HCT116 (cell line): ENCODE measurements around the gene MYBPH. TPM values are rescaled to one million over a fixed set of nuclear protein-coding genes. Genes with fewer than 3 reads are reported as not detected.

Source experiments
- ATAC-seq: fragments of 200-7000 bp; cut with Tn5 transposase; 2 replicates; pipeline ENCODE4 v1.9.1; 2020; ENCODE audit warnings: mild to moderate bottlenecking, moderate library complexity
- BruUV-seq: library from RNA; stranded (reverse); fragments of 400-500 nt; replicated peaks from 2 replicates; lab custom pipeline; 2021; lab: Mats Ljungman, UMichigan
- CTCF ChIA-PET: fragments of 300-600 bp; sonication (Branson Sonifier 250); formaldehyde crosslinking; loops from one replicate; lab custom pipeline; 2021; ENCODE audit warnings: antibody characterized with exemption; lab: Charles Lee
- POLR2A ChIA-PET: fragments of 300-600, 350-600 bp; sonication (Branson Sonifier 250); formaldehyde crosslinking; loops from one replicate; lab custom pipeline; 2021; ENCODE audit warnings: antibody characterized with exemption; lab: Charles Lee
- RAD21 ChIA-PET, 2 experiments: fragments of 300-600 bp; sonication (Branson Sonifier 250); formaldehyde crosslinking; loops; one replicate each; lab custom pipeline; 2023; ENCODE audit warnings: low total read pairs in 2 of 2; ENCODE audit not compliant: uncharacterized antibody in 2 of 2, unreplicated experiment in 2 of 2, low non-redundant PET in 1 of 2; lab: Charles Lee
- DNase-seq: peaks from one replicate; pipeline ENCODE4 v3.0.0-alpha.2; 2010; ENCODE audit warnings: low read depth, low spot score
- H2AFZ ChIP-seq: fragments of 200-600 bp; shearing (Covaris generic), sonication (generic); 2 replicates; pipeline ENCODE4 v1.6.1; 2017; ENCODE audit warnings: low read depth, mixed run types, mixed read lengths, antibody characterized with exemption, low read length; ENCODE audit not compliant: poor library complexity, severe bottlenecking
- H3K27ac ChIP-seq: 2 replicates; pipeline ENCODE4 v1.5.1; 2012; ENCODE audit warnings: low read depth, low read length
- H3K27me3 ChIP-seq: fragments of 200-600 bp; sonication (generic); 2 replicates; pipeline ENCODE4 v1.6.1; 2016; ENCODE audit warnings: mixed run types, low read length, mixed read lengths; ENCODE audit not compliant: insufficient read depth
- H3K36me3 ChIP-seq, 2 experiments: fragments of 200-500 bp in 1 of 2; fragments of 200-600 bp in 1 of 2; sonication (Bioruptor generic) in 1 of 2; sonication (generic) in 1 of 2; 2 replicates each; pipeline versions ENCODE4 v1.5.1 to v1.6.1; 2014 to 2016; ENCODE audit warnings: low read length in 2 of 2, inconsistent platforms in 1 of 2, mixed read lengths in 1 of 2, mixed run types in 1 of 2; ENCODE audit not compliant: insufficient read depth in 2 of 2, control insufficient read depth in 1 of 2
- H3K4me1 ChIP-seq, 2 experiments: fragments of 200-600 bp in 1 of 2; sonication (generic) in 1 of 2; 2 replicates each; pipeline versions ENCODE4 v1.5.1 to v1.6.1; 2012 to 2017; ENCODE audit warnings: low read length in 2 of 2, inconsistent platforms in 1 of 2, mild to moderate bottlenecking in 1 of 2, mixed read lengths in 1 of 2, mixed run types in 1 of 2, moderate library complexity in 1 of 2; ENCODE audit not compliant: insufficient read depth in 2 of 2, control insufficient read depth in 1 of 2
- H3K4me2 ChIP-seq: fragments of 200-600 bp; sonication (generic); 2 replicates; pipeline ENCODE4 v1.6.1; 2017; ENCODE audit warnings: mixed run types, low read length, mixed read lengths
- H3K4me3 ChIP-seq, 2 experiments: fragments of 200-600 bp in 1 of 2; sonication (generic) in 1 of 2; replicated peaks in 1 of 2; 2 replicates each; pipeline ENCODE4 v1.5.1; 2011 to 2016; ENCODE audit warnings: low read length in 2 of 2, control low read depth in 1 of 2, low read depth in 1 of 2, mild to moderate bottlenecking in 1 of 2, mixed read lengths in 1 of 2, mixed run types in 1 of 2
- H3K79me2 ChIP-seq: fragments of 200-600 bp; sonication (generic); 2 replicates; pipeline ENCODE4 v1.6.1; 2017; ENCODE audit warnings: mild to moderate bottlenecking, mixed run types, low read length, moderate library complexity, mixed read lengths; ENCODE audit not compliant: insufficient read depth
- H3K9ac ChIP-seq: fragments of 200-600 bp; sonication (generic); 2 replicates; pipeline ENCODE4 v1.6.1; 2016; ENCODE audit warnings: low read length, mixed read lengths
- H3K9me2 ChIP-seq: fragments of 200-600 bp; sonication (generic), shearing (Covaris generic); 2 replicates; pipeline ENCODE4 v1.6.1; 2017; ENCODE audit warnings: mixed run types, mild to moderate bottlenecking, moderate library complexity; ENCODE audit not compliant: insufficient read depth
- H3K9me3 ChIP-seq, 2 experiments: fragments of 200-500 bp in 1 of 2; fragments of 200-600 bp in 1 of 2; sonication (Bioruptor generic) in 1 of 2; sonication (generic) in 1 of 2; 2 replicates each; pipeline ENCODE4 v1.6.1; 2014 to 2017; ENCODE audit warnings: low read length in 2 of 2, mixed read lengths in 2 of 2, inconsistent platforms in 1 of 2, low read depth in 1 of 2, mild to moderate bottlenecking in 1 of 2, mixed run types in 1 of 2, moderate library complexity in 1 of 2; ENCODE audit not compliant: control insufficient read depth in 1 of 2, insufficient read depth in 1 of 2
- H4K20me1 ChIP-seq: fragments of 200-600 bp; sonication (generic), shearing (Covaris generic); 2 replicates; pipeline ENCODE4 v1.6.1; 2017; ENCODE audit warnings: mixed run types, mild to moderate bottlenecking, moderate library complexity; ENCODE audit not compliant: insufficient read depth
- CBX3 ChIP-seq: IDR thresholded peaks from 2 replicates; pipeline ENCODE4 v1.6.1; 2012; ENCODE audit warnings: low read depth
- CEBPB ChIP-seq: IDR thresholded peaks from 2 replicates; pipeline ENCODE4 v1.6.1; 2012; ENCODE audit warnings: low read depth
- EGR1 ChIP-seq: IDR thresholded peaks from 2 replicates; pipeline ENCODE4 v1.6.1; 2012; ENCODE audit warnings: low read depth
- ELF1 ChIP-seq: IDR thresholded peaks from 2 replicates; pipeline ENCODE4 v1.6.1; 2012; ENCODE audit warnings: low read depth, borderline replicate concordance
- EZH2 ChIP-seq: fragments of 200-600 bp; sonication (generic); IDR thresholded peaks from 2 replicates; pipeline ENCODE4 v1.6.1; 2017; ENCODE audit warnings: antibody characterized with exemption, mixed run types
- EZH2phosphoT487 ChIP-seq: fragments of 200-600 bp; IDR thresholded peaks from 2 replicates; pipeline ENCODE4 v1.6.1; 2018; ENCODE audit warnings: antibody characterized with exemption, borderline replicate concordance
- JUND ChIP-seq: IDR thresholded peaks from 2 replicates; pipeline ENCODE4 v1.6.1; 2012
- POLR2A ChIP-seq: IDR thresholded peaks from 2 replicates; pipeline ENCODE4 v1.7.0; 2011; ENCODE audit warnings: borderline replicate concordance; ENCODE audit not compliant: insufficient read depth, insufficient read length; ENCODE audit errors: extremely low read depth
- POLR2AphosphoS5 ChIP-seq: IDR thresholded peaks from 2 replicates; pipeline ENCODE4 v1.6.1; 2011; ENCODE audit warnings: mild to moderate bottlenecking, low read depth, low read length, moderate library complexity
- SIN3A ChIP-seq: IDR thresholded peaks from 2 replicates; pipeline ENCODE4 v1.6.1; 2012; ENCODE audit warnings: low read depth
- SP1 ChIP-seq: IDR thresholded peaks from 2 replicates; pipeline ENCODE4 v1.6.1; 2012; ENCODE audit warnings: low read depth
- SRF ChIP-seq: IDR thresholded peaks from 2 replicates; pipeline ENCODE4 v1.6.1; 2012; ENCODE audit warnings: low read depth
- YY1 ChIP-seq: IDR thresholded peaks from 2 replicates; pipeline ENCODE4 v1.6.1; 2011; ENCODE audit warnings: low read length, low read depth, moderate library complexity, mild to moderate bottlenecking; ENCODE audit not compliant: insufficient replicate concordance; ENCODE audit errors: extremely low read depth
- ZNF274 ChIP-seq: fragments of 200-500 bp; sonication (Bioruptor generic); IDR thresholded peaks from 2 replicates; pipeline ENCODE4 v1.6.1; 2014; ENCODE audit warnings: mild to moderate bottlenecking, low read depth, low read length, inconsistent platforms
- intact Hi-C: fragments of 100-400 bp; cut with micrococcal nuclease; formaldehyde crosslinking; loops from 2 replicates; pipeline ENCODE4 v1.10.0; 2022
- total RNA-seq: library from RNA; stranded (reverse); gene quantifications from one replicate; pipeline ENCODE4 v1.2.1, GENCODE V29; 2021; ENCODE audit not compliant: unreplicated experiment
- TF ChIP-seq, protein P1 (sequence below): IDR thresholded peaks from 2 replicates; pipeline ENCODE4 v1.6.1; 2012
- TF ChIP-seq, protein P2 (sequence below): IDR thresholded peaks from 2 replicates; pipeline ENCODE4 v1.6.1; 2011; ENCODE audit warnings: mild to moderate bottlenecking, low read length, moderate library complexity; ENCODE audit not compliant: insufficient replicate concordance; ENCODE audit errors: extremely low read depth

Gene MYBPH
- total RNA-seq, 1 experiment from 2014 or later: 0.22 TPM

GRCh38 chr1:203167026-203167912 is 8.4 kb downstream of the MYBPH start:
- POLR2A ChIA-PET: no interaction called here
- Histone ChIP-seq H4K20me1 (no peaks in the 10 kb centered on the region), H3K9me3 (no peaks in the 10 kb centered on the region), H2AFZ (no peak overlapping the region), H3K4me3 (no peak overlapping the region), H3K9ac (no peak overlapping the region), H3K27me3 (no peaks in the 10 kb centered on the region), H3K9me2 (no peaks in the 10 kb centered on the region), H3K36me3 (no peaks in the 10 kb centered on the region), H3K4me1 (peaks cover 2 to 29% of the 10 kb centered on the region in 2 experiments; a peak in 3 of 4 replicates), H3K4me2 (peak overlapping the region; percentile 12), H3K79me2 (no peaks in the 10 kb centered on the region), H3K27ac (no peak overlapping the region)
- intact Hi-C loops: no loop called here
- ATAC-seq: no peak
- no peak for TF ChIP-seq POLR2AphosphoS5
- no peak for TF ChIP-seq EZH2phosphoT487
- TF ChIP-seq YY1: no peak
- TF ChIP-seq, protein P1, sequence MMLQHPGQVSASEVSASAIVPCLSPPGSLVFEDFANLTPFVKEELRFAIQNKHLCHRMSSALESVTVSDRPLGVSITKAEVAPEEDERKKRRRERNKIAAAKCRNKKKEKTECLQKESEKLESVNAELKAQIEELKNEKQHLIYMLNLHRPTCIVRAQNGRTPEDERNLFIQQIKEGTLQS: no peak
- TF ChIP-seq, protein P2, sequence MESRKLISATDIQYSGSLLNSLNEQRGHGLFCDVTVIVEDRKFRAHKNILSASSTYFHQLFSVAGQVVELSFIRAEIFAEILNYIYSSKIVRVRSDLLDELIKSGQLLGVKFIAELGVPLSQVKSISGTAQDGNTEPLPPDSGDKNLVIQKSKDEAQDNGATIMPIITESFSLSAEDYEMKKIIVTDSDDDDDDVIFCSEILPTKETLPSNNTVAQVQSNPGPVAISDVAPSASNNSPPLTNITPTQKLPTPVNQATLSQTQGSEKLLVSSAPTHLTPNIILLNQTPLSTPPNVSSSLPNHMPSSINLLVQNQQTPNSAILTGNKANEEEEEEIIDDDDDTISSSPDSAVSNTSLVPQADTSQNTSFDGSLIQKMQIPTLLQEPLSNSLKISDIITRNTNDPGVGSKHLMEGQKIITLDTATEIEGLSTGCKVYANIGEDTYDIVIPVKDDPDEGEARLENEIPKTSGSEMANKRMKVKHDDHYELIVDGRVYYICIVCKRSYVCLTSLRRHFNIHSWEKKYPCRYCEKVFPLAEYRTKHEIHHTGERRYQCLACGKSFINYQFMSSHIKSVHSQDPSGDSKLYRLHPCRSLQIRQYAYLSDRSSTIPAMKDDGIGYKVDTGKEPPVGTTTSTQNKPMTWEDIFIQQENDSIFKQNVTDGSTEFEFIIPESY: no peak
- TF ChIP-seq JUND: no peak
- no peak for TF ChIP-seq SP1
- no peak for TF ChIP-seq CBX3
- TF ChIP-seq SIN3A: no peak
- TF ChIP-seq EZH2: no peak
- no peak for TF ChIP-seq EGR1
- TF ChIP-seq SRF: no peak
- TF ChIP-seq POLR2A: no peak
- no peak for TF ChIP-seq ELF1
- no peak for TF ChIP-seq CEBPB
- TF ChIP-seq ZNF274: no peak
- BruUV-seq: no TSS peak
- no peak for DNase-seq
- CTCF ChIA-PET: interaction anchor here (0.9 to 1.4 kb wide), 8 partner anchors 9 to 128 kb away, joined by 3 to 12 read pairs (median 4); partner anchors contain the start of gene MYBPH
- RAD21 ChIA-PET: interaction anchor here (1.0 to 1.5 kb wide), 6 partner anchors 39 to 127 kb away, joined by 3 to 13 read pairs (median 4); partner anchors contain the start of gene ADORA1 (in 1 of the 2)
